Activated T-helper 9 cell treated with anti-CD3 and anti-CD28 coated beads, Interleukin-2, amount 50 U/mL, for 16 hours (primary cell): ENCODE data around the gene GMPS.
"Not testable (repeated sequence)": the region's sequence is repeated elsewhere in the genome, so short reads cannot be mapped to it uniquely, and the experiment has no call there.

Experiments used
- DNase-seq: peaks from one replicate; pipeline ENCODE4 v3.0.0-alpha.2; 2020; ENCODE audit warnings: low read depth

GMPS gene

DNA sequence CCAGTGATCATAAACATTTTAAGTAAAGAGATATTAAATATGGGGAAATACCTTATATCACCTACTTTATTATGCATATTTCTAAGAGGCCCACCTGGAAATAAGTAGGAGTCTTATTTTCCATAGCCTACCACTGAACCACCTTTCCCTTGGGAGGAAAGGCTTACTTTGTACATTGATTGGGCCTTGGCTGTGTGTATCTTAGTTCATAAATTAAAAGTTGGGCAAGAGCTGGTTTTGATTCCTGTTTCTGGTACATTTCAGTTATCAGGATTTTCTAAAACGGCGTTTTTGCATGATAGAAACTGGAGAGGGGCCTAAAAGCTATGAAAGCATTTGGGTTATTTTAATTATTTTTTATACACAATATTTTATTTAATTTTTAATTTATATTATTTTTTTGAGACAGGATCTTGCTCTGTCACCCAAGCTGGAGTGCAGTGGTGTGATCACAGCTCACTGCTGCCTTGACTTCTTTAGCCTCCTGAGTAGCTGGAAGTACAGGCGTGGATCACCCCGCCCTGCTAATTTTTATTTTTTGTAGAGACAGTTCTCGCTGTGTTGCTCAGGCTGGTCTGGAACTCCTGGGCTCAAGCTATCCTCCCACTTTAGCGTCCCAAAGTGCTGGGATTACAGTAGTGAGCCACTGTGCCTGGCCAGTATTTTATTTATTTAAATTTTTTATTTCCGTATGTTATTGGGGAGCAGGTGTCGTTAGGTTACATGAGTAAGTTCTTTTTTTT, 2.6 kb downstream of the GMPS start:
- DNase-seq = no peak

DNA sequence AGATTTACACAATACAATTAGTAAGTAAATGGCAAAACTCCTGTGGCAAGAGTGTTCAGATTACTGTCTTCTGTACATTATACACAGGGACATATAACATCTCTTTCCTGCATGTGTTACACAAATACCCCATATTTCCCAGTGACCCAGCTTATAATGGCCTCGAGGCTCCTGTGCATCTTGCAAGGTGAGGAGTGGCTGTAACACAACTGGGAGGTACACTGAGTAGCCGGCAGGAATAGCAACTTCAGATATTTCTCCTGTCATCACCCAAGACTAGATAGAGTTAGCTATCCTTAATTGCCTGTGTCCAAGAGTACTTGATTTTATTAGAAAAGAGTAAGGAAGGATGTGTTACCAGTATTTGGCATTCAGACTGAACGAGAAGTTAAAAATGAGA, 5.6 kb downstream of the GMPS start:
- no peak for DNase-seq

GRCh38 chr3:155876503-155876902, 6.1 kb downstream of the GMPS start:
- no peak for DNase-seq

GRCh38 chr3:155880286-155880685, 9.8 kb downstream of the GMPS start:
- DNase-seq = no peak

GRCh38 chr3:155884292-155884691, 13.8 kb downstream of the GMPS start:
- no peak for DNase-seq

DNA sequence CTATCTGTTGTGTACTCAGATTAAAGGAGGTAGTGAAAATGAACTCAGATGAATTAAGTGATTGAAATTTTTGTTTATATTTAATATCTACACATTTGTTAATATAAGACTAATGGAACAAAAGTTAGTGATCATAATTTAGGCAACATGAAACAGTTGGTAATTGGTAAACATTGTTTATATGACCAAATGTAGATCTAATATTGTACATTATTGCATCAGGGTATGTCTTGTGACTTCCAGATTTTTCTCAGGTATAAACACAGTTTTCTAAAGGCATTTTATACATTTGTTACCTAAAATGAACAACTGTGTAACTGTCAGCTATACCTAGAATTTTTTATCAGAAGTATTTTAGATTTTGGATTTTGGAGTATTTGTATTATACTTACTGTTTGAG, 14.8 kb downstream of the GMPS start:
- DNase-seq = no peak

DNA sequence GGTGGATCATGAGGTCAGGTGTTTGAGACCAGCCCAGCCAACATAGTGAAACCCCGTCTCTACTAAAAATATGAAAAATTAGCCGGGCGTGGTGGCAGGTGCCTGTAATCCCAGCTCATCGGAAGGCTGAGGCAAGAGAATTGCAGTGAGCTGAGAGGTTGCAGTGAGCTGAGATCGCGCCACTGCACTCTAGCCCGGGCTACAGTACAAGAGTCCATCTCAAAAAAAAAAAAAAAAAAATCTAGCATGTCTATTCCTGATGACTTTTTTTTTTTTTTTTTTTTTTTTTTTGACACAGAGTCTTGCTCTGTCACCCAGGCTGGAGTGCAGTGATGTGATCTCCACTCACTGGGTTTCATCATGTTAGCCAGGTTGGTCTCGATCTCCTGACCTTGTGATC, 15.9 kb downstream of the GMPS start:
- not testable (repeated sequence) for DNase-seq

DNA sequence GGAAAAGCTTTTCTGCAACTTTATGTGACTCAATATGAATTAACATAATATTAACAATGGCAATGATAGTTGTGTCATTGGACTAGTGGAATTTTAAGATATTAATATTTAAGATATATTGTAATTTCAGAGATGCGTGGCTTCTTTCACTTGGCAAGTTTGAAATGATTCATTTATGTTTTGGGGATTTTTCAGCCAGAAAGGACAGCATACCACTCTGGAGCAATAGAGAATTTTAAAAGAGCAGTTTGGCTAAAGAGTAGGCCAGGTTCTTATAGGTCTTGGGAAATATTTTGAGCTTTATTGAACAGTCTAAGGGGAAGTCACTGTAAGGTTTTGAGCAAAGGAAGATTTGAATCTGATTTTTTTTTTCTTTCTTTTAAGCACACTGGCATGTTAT, 16.5 kb downstream of the GMPS start:
- DNase-seq = no peak

- DNase-seq = no peak
Observed at GRCh38 chr3:155889212-155889611, 18.8 kb downstream of the GMPS start.

- DNase-seq = no peak
Observed at GRCh38 chr3:155889952-155890351, 19.5 kb downstream of the GMPS start.

DNA sequence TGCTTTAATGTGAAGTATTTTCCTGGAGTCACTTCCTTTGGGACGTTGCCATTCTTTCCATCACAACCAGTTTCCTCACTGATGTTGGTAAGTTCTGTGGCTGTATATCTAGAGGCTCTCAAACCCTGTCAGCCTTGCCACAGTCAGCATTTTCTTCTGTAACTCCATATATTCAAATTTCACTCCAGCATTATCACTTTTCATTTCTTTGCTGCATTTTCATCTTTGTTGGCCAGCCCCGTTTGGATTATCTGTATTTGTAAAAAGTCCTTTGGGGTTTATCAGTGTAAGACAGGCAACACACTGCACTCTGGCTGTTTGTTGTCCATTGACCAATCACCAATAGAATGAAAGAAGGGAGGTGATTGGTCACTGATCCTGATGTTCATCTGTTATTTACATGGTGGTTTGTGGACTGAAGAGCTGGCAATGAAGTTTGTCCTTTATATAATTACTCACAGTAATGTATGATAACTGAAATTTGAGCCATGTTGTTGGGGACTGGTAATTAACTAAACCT, 20.3 kb downstream of the GMPS start:
- no peak for DNase-seq

- no peak for DNase-seq
Observed at GRCh38 chr3:155891321-155891720, 20.9 kb downstream of the GMPS start.

DNA sequence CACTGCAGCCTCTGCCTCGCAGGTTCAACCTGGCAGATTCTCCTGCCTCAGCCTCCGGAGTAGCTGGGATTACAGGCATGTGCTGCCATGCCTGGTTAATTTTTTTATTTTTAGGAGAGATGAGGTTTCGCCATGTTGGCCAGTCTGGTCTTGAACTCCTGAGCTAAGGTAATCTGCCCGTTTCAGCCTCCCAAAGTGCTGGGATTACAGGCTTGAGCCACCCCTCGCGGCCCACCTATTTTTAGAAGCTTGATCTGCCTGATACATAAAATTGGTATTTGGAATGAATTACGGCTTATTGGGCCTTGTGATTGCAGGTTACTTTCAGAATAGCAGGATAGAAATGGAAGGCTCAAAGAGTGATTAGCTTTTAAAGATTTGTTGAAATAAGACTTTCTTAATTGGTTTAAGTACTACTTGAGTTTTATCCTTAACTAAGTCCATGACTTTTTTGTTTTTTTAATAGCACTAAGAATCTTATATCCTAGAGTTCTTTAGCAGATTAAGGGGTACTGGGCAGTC, 25.0 kb downstream of the GMPS start:
- DNase-seq = no peak

- no peak for DNase-seq
Observed at GRCh38 chr3:155906900-155907299, 36.5 kb downstream of the GMPS start.

GRCh38 chr3:155908086-155908485, 37.6 kb downstream of the GMPS start:
- DNase-seq = no peak

DNA sequence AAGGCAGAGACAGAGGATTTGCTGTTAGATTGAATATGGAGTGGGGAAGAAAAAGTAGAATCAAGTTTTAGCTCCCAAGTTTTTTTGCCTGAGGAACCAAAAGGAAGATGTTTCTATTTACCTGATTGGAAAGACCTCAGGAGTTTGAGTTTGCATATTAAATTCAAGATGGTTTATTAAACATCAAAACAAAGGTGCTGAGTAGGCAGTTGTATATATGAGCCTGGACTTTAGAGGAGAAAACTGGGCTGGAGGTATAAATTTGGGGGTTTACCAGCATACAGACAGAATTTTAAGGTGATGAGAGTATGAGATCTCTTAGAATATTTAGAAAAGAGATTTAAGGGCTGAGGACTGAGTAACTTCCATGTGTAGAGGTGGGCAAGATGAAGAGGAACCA, 38.2 kb downstream of the GMPS start:
- no peak for DNase-seq

DNA sequence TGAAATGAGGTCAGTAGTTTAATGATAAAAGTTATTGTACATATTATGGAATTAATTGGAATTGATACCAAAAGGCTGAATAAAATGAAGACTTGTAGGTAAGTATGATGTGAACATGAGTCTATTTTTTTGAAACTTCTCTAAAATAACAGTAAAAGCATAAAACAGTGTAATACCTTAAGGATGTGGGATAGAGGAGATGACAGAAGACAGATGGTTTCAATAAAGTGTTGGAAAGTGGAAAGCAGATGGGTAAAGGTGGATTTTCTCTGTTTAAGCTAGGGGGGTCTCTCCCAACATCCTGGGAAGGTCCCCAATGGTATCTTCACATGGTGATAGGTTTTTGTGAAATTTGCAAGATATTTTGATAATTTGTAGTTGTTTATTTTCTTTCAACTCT, 41.6 kb downstream of the GMPS start:
- no peak for DNase-seq

- no peak for DNase-seq
Observed at GRCh38 chr3:155912579-155913190, 42.2 kb downstream of the GMPS start.

DNA sequence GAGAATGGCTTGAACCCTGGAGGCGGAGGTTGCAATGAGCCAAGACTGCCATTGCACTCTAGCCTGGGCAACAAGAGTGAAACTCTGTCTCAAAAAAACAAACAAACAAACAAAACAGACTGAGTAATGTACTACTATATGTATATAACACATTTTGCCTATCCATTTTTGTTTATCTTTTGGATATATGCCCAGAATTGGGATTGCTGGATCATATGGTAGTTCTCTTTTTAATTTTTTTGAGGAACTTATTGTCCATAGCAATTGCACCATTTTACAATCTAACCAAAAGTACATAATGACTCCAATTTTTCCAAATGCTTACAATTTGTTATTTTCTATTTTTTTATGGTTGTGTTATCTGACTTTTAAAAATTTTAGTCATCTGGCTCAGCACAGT, 47.3 kb downstream of the GMPS start:
- no peak for DNase-seq

DNA sequence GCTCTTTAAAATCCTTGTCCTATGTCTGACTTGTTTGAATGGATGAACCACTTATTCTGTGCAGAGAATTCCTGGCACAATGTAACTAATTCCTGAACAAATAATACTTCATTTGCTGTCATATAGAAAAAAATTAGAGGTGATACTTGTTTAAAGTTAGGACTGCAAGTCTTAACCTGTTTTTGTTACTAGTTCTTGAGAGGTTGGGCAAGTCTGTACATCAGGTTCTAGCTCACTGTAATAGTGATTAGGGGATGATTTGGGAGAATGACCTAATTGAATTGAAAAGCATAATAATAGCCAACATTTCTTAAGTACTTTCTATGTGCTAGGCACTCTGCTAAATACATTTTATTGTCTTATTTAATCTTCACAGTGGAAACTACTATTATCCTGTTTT, 49.3 kb downstream of the GMPS start:
- no peak for DNase-seq

DNA sequence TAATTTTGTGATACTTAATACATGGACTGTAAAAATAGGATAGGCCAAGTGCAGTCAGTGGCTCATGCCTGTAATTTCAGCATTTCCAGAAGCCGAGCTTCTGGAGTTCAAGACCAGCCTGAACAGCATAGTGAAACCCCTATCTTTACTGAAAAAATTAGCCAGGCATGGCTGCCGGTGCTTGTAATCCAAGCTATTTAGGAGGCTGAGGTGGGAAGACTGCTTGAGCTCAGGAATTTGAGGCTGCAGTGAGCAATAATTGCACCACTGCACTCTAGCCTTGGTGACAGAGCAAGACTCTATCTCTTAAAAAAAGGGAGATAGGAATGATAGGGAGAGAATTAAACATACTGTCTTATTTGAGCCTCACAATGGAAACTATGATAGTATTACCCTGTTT, 51.0 kb downstream of the GMPS start:
- no peak for DNase-seq

- no peak for DNase-seq
Observed at GRCh38 chr3:155934230-155934629, 63.8 kb downstream of the GMPS start.

DNA sequence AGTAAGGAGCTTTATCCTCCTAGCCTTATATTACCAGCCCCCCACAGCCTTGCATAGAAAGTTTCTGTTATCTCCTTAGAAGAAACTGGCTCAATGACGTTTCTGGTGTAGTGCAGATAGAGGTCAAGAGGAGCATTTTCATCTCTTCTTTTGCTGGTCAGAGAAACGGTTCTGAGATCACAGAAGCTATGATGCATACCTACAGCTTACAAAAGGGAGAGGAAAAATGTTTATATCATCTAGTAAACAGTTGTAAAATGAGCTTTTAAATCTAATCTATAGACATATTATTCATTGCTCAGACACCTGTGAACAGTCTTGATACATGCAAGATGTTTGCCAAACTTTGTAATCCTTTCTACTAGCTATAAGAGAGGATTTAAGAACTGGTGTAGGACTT, 68.0 kb downstream of the GMPS start:
- DNase-seq = no peak

DNA sequence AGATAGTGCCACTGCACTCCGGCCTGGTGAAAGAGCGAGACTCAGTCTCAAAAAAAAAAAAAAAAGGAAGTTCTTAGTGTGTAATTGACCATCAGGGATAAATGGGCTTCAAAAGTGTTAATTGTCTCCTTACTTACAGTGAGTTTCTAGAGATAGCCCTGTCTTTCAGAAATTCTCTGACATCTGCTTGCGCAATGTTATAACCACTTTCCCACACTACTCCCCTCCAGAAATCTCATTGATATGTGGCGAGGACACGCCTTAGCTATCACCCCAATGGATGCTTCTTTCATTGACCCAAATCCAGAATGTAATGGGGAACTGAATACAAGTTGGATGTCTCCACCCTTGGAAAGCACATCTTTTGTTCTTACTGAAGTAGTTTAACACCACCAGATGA, 70.9 kb downstream of the GMPS start:
- no peak for DNase-seq
